SW 1271 (cell line): ENCODE measurements around the gene PPM1G.
"Not testable (repeated sequence)": the region's sequence is repeated elsewhere in the genome, so short reads cannot be mapped to it uniquely, and the experiment has no call there.

Source experiments
- DNase-seq, 2 experiments: peaks; one replicate each; lab custom pipeline; 2025; lab: John Stamatoyannopoulos, UW

Gene PPM1G

DNA sequence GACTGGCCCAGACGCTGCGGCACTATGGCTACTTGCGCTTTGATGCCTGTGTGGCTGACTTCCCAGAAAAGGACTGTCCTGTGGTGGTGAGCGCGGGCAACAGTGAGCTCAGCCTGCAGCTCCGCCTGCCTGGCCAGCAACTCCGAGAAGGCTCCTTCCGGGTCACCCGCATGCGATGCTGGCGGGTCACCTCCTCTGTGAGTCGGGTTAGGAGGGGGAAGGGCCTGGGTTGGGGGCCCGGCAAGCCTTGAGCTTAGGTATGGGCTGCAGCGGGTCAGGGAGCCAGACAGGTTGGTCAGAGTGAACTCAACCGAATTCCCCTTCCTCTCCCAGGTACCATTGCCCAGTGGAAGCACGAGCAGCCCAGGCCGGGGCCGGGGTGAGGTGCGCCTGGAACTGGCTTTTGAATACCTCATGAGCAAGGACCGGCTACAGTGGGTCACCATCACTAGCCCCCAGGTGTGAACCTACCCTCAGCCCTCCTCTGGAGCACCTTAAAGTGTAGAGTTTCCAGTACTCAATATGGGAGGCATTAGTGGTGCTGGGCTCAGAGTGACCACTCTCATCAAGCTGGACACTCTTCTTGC lies 33.8 kb downstream of the PPM1G start:
- DNase-seq: no peak

DNA sequence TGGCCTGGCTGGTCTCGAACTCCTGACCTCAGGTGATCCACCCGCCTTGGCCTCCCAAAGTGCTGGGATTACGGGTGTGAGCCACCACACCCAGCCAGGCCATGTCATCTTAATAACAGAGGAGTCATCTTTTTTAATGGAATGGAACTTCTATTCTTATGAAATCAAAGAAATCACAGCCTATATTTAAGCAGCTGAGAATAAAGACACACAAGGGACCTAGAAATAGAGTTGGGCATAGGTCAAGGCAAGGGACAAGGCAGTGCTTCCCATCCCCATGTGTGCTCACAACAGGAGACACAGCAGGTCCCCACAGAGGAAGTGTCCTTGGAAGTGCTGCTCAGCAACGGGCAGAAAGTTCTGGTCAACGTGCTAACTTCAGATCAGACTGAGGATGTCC lies 35.8 kb downstream of the PPM1G start:
- DNase-seq: no peak

DNA sequence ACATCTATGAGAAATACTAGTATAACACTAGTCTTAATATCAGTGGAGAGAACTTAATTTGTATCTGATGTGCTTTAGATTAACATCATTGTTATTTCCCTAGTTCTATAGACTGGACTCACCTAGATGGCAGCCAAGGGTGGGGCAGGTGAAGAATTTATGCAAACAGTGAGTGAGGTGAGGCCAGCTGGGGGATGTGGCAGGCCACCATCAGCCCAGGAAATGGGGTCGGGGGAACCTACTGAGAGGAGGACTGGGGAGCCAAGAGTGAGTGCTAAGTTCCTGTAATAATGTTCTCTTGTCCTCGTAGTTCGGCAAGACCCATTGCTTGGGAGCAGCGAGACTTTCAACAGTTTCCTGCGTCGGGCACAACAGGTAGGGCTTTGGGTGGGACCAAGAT lies 36.5 kb downstream of the PPM1G start:
- no peak for DNase-seq

DNA sequence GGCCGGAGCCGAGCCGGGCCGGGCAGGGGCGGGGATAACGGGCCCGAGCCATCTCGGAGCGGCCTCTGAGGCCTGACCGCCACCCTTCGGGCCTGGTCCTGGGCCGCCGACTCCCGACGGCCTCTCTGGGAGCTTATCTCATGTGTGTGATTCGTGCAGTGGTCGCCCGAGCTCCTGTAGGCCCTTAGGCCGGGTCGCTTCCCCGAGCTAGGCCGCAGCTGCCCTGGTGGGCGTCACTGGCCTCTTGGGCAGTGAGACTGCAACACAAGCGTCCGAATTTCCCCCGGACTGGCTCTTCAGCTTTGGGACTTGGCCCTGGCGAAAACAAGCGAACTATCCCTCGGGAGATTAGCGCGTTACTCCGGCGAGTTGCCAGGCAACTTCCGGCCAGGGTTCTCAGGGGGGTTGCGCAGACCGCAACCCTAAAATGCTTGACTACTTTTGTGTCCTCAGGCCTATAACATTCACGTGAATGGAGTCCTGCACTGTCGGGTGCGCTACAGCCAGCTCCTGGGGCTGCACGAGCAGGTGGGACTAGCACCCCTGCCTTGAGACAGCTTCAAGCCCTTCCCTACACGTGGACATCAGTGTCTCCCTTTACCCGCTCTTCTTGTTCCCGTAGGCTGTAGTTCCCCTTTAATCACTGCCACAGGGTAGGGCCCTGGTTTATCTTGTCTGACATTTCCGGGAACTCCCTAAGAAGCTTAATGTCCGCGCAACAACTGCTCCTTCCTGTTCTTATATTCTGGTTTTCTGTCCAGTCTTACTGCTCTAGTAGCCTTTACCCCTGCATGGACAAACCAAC lies 38.4 kb downstream of the PPM1G start:
- DNase-seq: peak in 1 of 2 experiments; percentile 36

DNA sequence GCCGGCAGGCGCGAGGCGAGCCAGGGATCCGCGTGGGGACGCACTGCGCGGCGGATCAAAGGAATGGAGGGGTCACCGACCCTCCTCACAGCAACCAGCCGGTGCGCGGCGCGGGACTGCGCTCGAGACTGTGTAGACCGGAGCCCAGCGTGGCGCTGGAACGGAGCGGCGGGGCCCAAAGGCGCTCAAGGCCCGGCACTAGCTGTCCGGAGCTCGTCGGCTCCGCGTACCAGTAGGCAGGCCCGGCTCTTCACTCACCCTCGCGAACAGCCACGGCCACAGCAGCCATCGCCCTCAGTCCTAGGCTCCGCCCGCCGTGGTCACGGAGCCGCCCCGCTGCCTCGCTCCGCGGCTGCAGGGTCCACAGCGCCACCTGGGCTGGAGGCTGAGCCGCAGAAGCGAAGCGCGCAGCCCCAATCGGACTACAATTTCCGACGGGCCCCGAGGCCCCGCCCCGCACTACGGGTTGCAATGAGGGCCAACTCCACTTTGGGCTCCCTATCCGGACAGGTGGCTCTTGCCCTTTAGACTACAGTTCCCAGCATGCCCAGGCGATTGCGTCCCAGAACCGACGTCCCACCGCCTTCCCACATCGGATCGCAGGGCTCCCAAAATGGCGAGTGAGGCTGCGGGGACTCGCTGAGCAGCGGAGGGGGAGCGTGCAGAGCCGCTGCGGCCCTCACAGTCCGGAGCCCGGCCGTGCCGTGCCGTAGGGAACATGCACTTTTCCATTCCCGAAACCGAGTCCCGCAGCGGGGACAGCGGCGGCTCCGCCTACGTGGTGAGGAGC lies 39.2 kb downstream of the PPM1G start, which contains the start of the genes EIF2B4 and SNX17:
TSS of gene EIF2B4 (minus strand) at position 313 of the 790 bp plus-strand sequence. CDS start at position 289, 24 bp downstream.
TSS of gene SNX17 (plus strand) at position 591 of the 790 bp plus-strand sequence. CDS start at position 719, 128 bp downstream.
- DNase-seq: peak; percentile 99

DNA sequence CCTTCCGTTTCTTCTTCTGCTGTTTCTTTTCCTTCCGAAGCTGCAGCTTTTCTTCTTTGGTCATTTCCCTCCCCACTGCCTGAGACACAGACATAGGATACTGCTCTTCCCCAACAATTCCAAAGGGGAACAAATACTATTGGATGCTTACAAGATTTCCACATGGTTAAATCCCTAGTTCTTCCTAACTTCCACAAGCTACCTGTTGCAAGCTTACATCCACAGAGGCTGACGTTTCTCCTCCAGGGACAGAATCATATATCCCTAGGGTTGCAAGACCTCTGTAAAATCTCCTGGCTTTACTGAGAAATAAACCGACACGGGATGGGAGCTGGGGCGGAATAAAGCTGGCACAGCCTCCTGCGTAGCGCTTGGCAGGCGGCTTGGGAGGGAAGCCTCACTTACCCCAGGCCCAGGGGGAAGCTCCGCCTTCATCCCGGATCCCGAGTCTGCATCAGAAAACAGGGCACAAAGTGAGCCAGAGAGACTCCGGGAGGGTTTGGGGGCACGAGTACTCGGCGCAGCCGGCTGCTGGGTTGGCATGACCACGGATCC lies 39.8 kb downstream of the PPM1G start:
- DNase-seq: no peak

DNA sequence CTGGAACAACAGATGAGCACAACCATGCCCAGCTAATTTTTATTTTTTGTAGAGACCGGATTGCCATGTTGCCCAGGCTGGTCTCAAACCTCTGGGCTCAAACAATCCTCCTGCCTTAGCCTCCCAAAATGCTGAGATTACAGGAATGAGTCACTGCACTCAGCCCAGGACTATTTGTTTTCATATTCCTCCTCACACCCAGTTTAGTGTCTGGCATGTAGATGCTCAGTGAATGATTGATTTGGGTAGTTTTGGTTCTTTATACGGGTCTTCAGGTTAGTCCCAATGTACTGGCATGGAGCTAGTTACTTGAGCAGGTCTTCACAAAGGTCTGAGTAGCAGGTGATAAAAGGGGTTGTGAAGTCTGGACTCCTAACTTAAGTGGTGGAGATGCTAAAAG lies 45.5 kb downstream of the PPM1G start:
- DNase-seq: no peak

DNA sequence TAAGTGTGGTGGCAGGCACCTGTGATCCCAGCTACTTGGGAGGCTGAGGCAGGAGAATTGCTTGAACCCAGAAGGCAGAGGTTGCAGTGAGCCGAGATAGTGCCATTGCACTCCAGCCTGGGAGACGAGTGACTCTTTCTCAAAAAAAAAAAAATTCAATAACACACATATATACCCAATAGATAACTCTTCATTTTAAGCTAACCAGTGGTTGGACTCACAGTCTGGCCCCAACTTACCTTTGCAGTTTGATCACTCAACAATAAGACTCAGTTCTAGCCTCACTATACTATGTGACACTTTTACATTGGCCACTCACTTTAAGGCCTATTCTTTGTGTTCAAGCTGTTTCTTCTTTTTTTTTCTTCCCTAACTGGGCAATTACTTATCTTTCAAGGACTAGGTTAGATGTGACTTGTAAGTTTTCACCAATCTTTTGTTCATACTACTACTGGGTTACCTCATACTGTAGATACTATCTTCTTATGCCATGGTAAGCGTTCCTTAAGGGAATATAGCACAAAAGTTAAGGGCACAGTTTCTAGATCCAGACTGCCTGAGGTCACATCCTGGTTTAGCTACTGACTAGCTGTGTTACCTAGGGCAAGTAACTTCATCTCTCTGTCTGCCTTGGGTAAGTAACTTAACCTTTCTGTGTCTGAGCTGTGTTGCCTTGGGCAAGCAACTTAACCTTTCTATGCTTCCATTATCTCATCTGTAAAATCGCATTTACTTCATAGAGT lies 46.5 kb downstream of the PPM1G start:
- no peak for DNase-seq

DNA sequence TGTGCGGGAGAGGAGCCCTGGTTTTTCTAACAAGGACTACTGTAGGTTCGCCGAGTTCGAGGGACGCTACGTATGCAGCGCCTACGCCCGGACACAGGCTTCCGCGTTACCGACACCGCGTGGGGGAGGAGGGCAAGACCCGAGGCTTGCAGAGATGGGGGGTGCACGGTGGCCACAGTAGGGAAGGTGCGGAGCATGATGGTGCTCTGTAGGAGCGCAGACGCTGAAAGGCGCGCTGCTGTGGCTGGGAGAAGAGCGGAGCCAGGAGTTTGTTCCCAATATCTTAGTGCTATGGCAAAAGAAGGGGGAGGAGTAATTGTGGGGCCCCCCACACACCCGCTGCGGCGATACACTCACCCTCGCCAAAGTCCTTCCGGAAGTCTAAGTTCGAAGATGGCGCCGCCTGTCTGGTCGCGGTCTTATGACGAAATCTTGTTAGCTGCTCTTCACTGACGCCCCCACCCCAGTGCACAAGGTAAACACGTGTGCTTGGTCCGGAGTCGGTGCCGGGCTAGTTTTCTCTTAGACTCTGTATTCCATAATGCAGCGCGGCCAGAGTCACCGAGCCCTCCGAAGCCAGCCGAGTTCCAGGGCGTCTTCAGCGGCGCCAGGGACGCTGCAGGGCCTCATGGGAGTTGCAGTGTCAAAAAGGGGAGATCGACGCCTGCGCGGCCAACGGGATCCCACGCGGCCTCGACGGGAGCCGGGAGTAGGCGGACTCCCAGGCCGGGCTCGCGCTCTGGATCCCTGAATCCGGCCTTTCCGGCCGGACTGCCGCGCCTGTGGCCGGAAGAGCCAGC lies 52.8 kb downstream of the PPM1G start, which contains the start of gene GTF3C2:
TSS of gene GTF3C2 (minus strand) at position 383 of the 800 bp plus-strand sequence. CDS start 13,210 bp downstream, outside the sequence.
- peak; percentile 99 to 100 for DNase-seq

DNA sequence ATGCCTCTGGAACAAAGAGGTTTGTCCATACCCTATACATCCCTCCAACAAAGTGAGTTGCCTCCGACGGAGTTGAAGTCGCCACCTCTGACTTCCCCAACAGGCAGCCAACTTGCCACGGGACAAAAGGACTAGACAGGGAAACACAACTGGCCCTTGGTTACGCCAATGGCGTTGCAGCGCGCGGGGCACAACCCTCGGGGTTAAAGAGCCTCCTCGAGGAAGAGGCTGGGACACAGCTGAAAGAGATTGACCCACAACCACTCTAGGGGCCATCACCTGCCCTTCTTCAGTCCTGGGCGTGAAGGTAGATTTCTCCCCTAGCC lies 53.4 kb downstream of the PPM1G start:
- peak; percentile 54 to 86 for DNase-seq

DNA sequence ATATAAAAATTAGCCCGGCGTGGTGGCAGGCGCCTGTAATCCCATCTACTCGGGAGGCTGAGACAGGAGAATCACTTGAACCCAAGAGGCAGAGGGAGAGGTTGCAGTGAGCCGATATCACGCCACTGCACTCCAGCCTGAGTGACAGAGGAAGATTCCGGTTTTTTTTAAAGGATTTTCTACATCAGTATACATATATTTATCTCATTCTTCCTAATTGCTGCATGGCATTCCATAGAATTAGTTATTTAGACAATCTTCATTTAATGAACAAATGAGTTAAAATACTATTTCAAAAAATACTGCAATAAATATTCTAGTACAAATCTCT lies 54.8 kb downstream of the PPM1G start:
- no peak for DNase-seq

DNA sequence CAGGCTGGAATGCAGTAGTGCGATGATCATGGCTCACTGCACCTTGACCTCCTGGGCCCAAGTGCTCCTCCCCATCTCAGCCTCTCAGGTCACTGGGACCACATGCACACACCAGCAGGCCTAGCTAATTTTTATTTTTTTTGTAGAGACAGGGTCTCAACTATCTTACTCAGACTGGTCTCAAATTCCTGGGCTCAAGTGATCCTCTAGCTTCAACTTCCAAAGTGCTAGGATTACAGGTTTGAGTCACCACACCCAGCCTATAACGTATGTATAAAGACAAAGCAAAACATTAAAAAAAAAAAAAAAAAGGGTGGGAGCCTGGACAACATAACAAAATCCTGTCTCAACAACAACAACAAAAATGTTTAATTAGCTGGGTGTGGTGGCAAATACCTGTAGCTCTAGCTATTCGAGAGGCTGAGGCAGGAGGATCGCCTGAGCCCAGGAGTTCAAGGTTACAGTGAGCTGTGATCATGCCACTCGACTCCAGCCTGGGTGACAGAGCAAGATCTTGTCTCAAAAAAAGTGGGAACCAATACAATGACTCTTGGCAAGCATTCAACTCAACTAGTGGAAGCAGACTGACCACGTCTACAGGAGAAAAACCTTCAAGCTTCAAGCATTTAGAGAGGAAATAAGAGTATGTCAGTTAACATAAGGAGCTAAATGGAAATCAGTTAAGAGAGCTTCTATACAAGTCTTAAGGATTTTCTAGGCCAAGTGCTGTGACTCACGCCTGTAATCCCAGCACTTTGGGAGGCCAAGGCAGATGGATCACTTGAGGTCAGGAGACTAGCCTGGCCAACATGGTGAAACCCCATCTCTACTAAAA lies 55.4 kb downstream of the PPM1G start:
- DNase-seq: no peak

DNA sequence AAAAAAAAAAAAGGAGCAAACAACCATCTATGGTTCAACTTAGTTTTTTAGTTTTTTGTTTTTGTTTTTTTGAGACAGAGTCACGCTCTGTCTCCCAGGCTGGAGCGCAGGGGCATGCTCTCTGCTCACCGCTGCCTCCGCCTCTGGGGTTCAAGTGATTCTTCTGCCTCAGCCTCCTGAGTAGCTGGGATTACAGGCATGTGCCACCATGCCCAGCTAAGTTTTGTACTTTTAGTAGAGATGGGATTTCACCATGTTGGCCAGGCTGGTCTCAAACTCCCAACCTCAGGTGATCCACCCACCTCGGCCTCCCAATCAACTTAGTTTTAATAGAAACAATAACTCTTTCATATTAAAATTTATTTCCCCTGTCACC lies 56.0 kb downstream of the PPM1G start:
- DNase-seq: not testable (repeated sequence)

DNA sequence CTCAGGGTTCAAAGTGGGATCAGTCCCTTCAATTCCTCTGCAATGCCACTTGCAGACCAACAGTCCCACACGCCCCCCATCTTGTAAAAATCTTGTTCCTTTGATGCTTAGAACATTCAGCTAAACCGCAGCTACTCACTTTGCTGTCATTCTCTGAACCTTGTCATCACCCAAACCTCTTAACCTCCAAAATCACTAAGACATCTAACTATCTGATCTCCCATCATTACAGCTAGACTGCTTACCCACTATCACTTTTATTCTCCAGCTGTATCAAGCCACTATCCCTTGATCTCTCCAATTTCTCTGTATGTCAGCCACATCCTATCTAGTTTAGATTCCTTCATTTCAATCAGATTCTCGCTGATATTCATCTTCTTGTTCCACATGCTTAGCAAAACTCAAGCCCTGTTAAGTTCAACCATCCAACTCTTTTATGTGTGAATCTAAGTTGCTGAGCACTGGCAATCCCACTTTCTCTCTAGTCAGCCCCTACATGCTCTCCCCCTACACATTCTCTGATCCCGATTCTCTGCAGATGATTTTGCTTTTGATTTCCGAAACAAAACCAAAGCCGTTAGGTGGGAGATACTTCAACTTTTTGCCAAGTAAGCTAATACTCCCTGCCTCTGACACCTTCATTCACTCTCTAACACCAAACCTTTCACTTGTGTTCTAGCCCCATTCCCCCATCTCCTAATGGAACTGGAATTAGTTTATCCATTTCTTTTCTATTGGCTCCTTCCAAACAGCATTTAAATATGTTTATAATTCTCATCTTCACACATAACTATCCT lies 57.4 kb downstream of the PPM1G start:
- DNase-seq: no peak

DNA sequence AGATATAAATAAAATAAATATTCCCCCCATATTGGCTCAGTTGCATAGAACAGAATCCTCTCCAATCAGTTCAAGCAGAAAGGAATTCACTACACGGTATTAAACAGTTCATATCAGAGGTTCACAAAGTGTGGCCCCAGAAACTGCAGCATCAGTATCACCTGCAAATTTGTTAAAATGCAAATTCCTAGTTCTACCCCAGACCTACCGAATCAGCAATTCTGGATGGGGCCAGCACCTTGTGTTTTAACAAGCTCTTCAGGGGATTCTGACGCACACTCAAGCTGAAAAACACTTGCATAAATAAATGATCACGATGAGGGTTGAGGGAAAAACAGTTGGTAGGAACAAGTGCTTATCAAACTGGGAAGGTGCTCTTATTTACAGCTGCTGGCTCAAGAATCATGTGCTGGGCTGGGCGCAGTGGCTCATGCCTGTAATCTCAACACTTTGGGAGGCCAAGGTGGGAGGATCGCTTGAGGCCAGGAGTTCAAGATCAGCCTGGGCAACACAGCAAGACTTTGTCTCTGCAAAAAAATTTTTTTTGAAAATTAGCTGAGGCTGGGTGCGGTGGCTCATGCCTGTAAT lies 59.2 kb downstream of the PPM1G start:
- no peak for DNase-seq

DNA sequence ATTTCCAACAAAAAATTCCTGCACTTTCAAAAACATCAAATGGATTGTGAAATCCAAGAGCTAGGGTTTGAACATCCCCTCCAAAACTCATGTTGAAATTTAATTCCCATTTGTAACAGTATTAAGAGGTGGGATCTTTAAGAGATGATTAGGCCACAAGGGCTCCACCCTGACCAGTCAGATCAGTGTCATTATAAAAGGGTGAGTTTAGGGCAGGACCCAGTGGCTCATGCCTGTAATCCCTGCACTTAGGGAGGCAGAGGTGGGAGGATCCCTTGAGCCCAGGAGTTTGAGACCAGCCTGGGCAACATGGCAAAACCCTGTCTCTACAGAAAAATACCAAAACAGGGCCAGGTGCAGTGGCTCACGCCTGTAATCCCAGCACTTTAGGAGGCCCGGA lies 61.8 kb downstream of the PPM1G start:
- DNase-seq: no peak

DNA sequence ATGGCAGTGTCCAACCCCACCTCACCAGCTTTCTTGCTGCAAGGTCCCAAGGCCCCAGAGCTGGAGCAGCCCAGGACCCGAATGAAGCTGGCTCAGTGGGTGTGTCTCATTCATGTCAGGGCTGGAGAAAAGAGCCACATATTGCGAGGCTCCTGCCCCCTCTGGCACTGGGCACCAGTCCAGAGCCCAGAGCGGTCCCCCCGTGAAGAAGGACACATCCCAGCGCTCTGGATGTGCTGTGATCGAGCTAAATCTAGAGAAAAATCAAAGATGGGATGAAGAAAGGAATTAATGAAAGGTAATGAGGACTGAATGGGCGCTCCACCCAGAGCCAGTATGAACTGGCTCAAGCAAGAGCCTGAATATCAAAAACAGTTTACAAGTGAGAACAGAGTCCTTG lies 73.2 kb downstream of the PPM1G start:
- no peak for DNase-seq

DNA sequence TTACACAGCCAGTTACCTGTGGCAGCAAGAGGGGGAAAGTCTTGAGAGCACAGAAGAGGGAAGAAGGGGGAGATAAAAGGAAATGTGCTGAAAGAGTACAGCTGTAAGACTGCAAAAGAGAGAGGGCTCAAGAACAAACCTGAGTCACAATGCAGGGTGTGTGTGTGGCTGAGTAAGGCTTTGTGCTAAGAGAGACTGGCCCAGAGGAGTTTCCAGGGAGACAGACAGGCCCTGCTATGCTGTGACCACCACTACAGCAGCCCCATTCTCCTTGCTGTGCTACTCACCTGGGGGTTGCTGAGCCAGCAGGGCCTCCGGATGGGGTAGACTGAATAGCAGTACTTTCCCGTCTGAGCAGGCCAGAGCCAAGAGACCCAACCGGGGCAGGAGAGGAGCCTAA lies 74.1 kb downstream of the PPM1G start:
- no peak for DNase-seq
